Measurements from ENCODE around the gene OR2Z1. TPM values are rescaled to one million over a fixed set of nuclear protein-coding genes. Genes with fewer than 3 reads are reported as not detected.
"Not testable (repeated sequence)": the region's sequence is repeated elsewhere in the genome, so short reads cannot be mapped to it uniquely, and the experiment has no call there.

Gene OR2Z1
- total RNA-seq, 1 donor from 2014 or later, result not detected

GRCh38 chr19:8731428-8732169 is 10.2 kb downstream of the OR2Z1 start:
- no peak for TF ChIP-seq CTCF (conservative IDR thresholded peaks at IDR 0.05)

DNA sequence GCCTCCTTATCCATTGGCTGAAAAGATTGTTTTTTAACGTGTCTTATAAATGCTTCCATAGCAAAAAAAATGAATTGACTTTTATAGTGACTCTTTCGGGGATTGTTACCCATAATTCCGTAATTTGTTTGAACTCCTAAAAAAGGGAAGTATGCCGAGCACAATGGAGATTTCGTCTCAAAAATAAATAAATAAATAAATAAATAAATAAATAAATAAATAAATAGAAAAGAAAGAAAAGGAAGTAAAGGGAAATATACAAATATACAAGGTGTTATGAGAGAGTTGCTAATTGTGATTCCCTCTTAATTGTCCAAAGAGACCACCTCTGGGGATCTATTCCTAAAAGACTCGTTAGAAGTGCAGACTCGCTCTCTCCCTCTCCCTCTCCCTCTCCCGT is 16.9 kb downstream of the OR2Z1 start:
- Mint-ChIP-seq H3K9me3 (no peaks in the 10 kb centered on the region), H3K4me3 (no peak overlapping the region), H3K4me1 (no peaks in the 10 kb centered on the region), H3K36me3 (ENCODE audit: low read depth) (no peaks in the 10 kb centered on the region), H3K27ac (ENCODE audit: unreplicated experiment) (no peak overlapping the region), H3K27me3 (ENCODE audit: low read depth) (no peaks in the 10 kb centered on the region)
- TF ChIP-seq CTCF (conservative IDR thresholded peaks at IDR 0.05), result no peak
- DNase-seq (ENCODE audit: low read depth, low spot score), result no peak

More at GRCh38 chr19:8731428-8732169, 10.2 kb downstream of the OR2Z1 start:
- no peak overlapping the region for H3K4me3 Mint-ChIP-seq
- peaks cover 13% of the 10 kb centered on the region for H3K9me3 Mint-ChIP-seq
- peaks cover 3% of the 10 kb centered on the region for H3K36me3 Mint-ChIP-seq (ENCODE audit: low read depth)
- no peak for DNase-seq (ENCODE audit: low read depth, low spot score)
- H3K27ac Mint-ChIP-seq (ENCODE audit: unreplicated experiment), result no peak overlapping the region
- no peaks in the 10 kb centered on the region for H3K4me1 Mint-ChIP-seq
- no peaks in the 10 kb centered on the region for H3K27me3 Mint-ChIP-seq (ENCODE audit: low read depth)

- H3K4me3 Mint-ChIP-seq; H3K36me3 Mint-ChIP-seq (ENCODE audit: low read depth); H3K27ac Mint-ChIP-seq (ENCODE audit: unreplicated experiment); H3K27me3 Mint-ChIP-seq (ENCODE audit: low read depth); H3K4me1 Mint-ChIP-seq; DNase-seq (ENCODE audit: low read depth, low spot score); H3K9me3 Mint-ChIP-seq: not testable (repeated sequence)
Measured at GRCh38 chr19:8739291-8740065, 18.0 kb downstream of the OR2Z1 start.

DNA sequence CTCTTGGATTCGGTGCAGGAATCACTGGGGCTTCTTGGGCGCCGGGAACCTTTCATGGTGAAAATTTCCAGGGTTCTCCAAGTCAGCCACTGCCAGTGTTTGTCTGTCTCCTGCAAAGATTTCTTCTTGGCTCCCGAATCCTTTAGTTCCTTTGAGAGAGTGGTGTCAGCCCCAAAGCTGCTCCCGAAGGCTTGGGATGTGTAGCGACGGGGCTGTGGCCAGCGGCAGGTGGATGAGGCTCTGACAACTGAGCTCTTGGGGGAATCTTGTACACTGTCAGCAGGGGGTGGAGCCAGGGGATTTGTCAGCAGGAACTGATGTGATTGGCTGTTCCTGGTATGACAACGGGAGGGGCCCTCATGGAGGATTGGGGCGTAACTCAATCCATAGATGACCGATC is 45.8 kb downstream of the OR2Z1 start:
- not testable (repeated sequence) for H3K9me3 Mint-ChIP-seq; H3K36me3 Mint-ChIP-seq (ENCODE audit: low read depth); H3K27ac Mint-ChIP-seq (ENCODE audit: unreplicated experiment); H3K4me1 Mint-ChIP-seq; H3K4me3 Mint-ChIP-seq; DNase-seq (ENCODE audit: low read depth, low spot score); H3K27me3 Mint-ChIP-seq (ENCODE audit: low read depth)

DNA sequence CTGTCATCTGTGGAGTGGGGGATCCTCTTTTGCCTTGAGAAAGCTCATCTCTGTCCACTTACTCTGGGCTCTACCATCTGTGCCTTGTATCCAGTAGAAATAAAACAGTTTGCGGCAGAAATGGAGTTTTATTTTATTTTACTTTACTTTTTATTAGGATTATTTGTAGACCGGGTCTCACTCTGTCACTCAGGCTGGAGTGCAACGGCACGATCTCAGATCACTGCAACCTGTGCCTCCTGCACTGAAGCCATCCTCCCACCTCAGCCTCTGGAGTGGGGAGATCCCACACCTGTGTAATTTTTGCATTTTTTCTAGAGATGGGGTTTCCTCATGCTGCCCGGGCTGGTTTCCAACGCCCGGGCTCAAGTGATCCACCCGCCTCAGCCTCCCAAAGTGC is 47.8 kb downstream of the OR2Z1 start:
- not testable (repeated sequence) for H3K4me1 Mint-ChIP-seq; DNase-seq (ENCODE audit: low read depth, low spot score); H3K36me3 Mint-ChIP-seq (ENCODE audit: low read depth); H3K9me3 Mint-ChIP-seq; H3K27me3 Mint-ChIP-seq (ENCODE audit: low read depth); H3K4me3 Mint-ChIP-seq; H3K27ac Mint-ChIP-seq (ENCODE audit: unreplicated experiment)

GRCh38 chr19:8773587-8773986 is 52.2 kb downstream of the OR2Z1 start:
- not testable (repeated sequence) for H3K4me1 Mint-ChIP-seq; H3K9me3 Mint-ChIP-seq; DNase-seq (ENCODE audit: low read depth, low spot score); H3K27ac Mint-ChIP-seq (ENCODE audit: unreplicated experiment); H3K4me3 Mint-ChIP-seq; H3K36me3 Mint-ChIP-seq (ENCODE audit: low read depth); H3K27me3 Mint-ChIP-seq (ENCODE audit: low read depth)

Other genes starting within 250 kb of the OR2Z1 start
- gene PRAM1, start 219.0 kb upstream of the OR2Z1 start, total RNA-seq, result 0.21 and 0.55 TPM in 2 replicates
- 31.1 and 31.8 TPM in 2 replicates for gene ZNF414, start 207.5 kb upstream of the OR2Z1 start, total RNA-seq
- gene MYO1F, start 144.2 kb upstream of the OR2Z1 start, total RNA-seq, result 0.33 and 0.77 TPM in 2 replicates
- 30.9 and 31.4 TPM in 2 replicates for gene ADAMTS10, start 110.9 kb upstream of the OR2Z1 start, total RNA-seq
- gene NFILZ, start 91.0 kb upstream of the OR2Z1 start, total RNA-seq, result not detected in 2 replicates
- gene ACTL9, start 22.8 kb upstream of the OR2Z1 start, total RNA-seq, result not detected in 2 replicates
- gene ZNF558, start 110.7 kb downstream of the OR2Z1 start, total RNA-seq, result 40.6 and 41.0 TPM in 2 replicates
- not detected in 2 replicates for gene MBD3L1, start 110.7 kb downstream of the OR2Z1 start, total RNA-seq

All from neural crest cell (in vitro differentiated cells).